AG04450 (cell line): ENCODE measurements around the gene ANGPTL2. TPM values are rescaled to one million over a fixed set of nuclear protein-coding genes. Genes with fewer than 3 reads are reported as not detected.

Experiments
- CTCF ChIA-PET: fragments of 300-600, 350-600 bp; formaldehyde crosslinking; extraction: SDS; loops from one replicate; lab custom pipeline; 2022; ENCODE audit warnings: antibody characterized with exemption, inconsistent platforms; lab: Charles Lee
- POLR2A ChIA-PET: fragments of 350-600 bp; formaldehyde crosslinking; extraction: SDS; loops from one replicate; lab custom pipeline; 2021; ENCODE audit warnings: antibody characterized with exemption, inconsistent platforms; lab: Yijun Ruan, JAX
- DNase-seq: peaks from one replicate; pipeline ENCODE4 v3.0.0-alpha.2; 2011; ENCODE audit warnings: low read depth, low spot score
- H3K27ac ChIP-seq: one replicate; pipeline ENCODE4 v1.5.1; 2012; ENCODE audit warnings: low read depth, low read length, control low read depth
- H3K27me3 ChIP-seq: one replicate; pipeline ENCODE4 v1.6.0; 2012; ENCODE audit warnings: low read length; ENCODE audit not compliant: control insufficient read depth, insufficient read depth
- H3K4me3 ChIP-seq: 2 replicates; pipeline ENCODE4 v1.5.1; 2011; ENCODE audit warnings: mild to moderate bottlenecking, low read depth, low read length, control low read depth
- H3K9me3 ChIP-seq: 2 replicates; pipeline ENCODE4 v1.5.1; 2012; ENCODE audit warnings: low read length; ENCODE audit not compliant: control insufficient read depth, insufficient read depth
- polyA plus RNA-seq: library from polyadenylated mRNA; depleted of rRNA; stranded (reverse); fragments of >200 nt; gene quantifications from 2 replicates; pipeline ENCODE4 v1.2.3, GENCODE V29; 2011
- TF ChIP-seq, protein P1 (sequence below): IDR thresholded peaks from 2 replicates; pipeline ENCODE4 v1.5.1; 2011; ENCODE audit warnings: low read depth, low read length, control low read depth, inconsistent platforms

The ANGPTL2 gene
- polyA plus RNA-seq, 1 experiment = 108 TPM

DNA sequence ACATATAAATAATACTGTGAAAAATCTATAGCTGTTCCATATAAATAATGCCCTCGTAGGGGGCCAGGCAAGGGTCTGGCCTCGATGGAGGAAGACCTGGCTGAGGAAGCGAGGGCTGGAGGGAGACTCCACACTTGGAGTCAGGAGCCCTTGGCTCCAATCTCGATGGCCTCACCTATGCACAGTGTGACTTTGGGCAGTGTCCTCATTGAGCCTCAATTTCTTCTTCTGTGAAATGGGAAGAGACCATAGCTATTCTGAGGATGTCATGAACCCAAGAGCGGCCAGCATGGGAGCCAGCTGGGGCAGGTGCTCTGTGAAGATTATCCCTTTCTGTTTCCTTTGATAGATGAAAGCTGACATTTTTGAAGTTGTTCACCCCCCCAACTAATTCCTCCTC lies 24.8 kb downstream of the ANGPTL2 start:
- no peak overlapping the region for H3K27ac ChIP-seq
- CTCF ChIA-PET = no interaction called here

DNA sequence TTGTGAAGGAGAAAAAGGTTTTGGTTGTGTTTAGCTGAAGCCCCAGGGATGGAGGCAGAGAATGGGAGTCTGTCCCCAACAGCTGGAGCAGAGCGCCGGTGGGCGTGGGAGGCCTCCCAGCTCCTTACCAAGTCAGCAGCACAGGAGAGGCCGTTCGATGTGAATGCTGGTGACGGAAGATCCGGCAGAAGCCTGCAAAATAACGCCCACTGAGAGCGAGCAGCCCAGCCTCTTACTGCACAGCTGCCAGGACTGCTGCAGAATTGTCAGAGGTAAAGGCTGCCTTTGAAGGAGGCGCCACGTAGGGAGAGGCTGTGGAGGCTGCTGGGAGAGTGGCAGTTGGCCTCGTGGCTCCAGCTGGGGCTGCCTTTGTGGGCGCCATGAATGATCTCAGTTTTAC lies 26.2 kb downstream of the ANGPTL2 start:
- Histone ChIP-seq H3K27me3 (no peaks in the 10 kb centered on the region), H3K4me3 (no peak overlapping the region), H3K9me3 (no peaks in the 10 kb centered on the region), H3K27ac (no peak overlapping the region)
- no peak for DNase-seq
- TF ChIP-seq, protein P1, sequence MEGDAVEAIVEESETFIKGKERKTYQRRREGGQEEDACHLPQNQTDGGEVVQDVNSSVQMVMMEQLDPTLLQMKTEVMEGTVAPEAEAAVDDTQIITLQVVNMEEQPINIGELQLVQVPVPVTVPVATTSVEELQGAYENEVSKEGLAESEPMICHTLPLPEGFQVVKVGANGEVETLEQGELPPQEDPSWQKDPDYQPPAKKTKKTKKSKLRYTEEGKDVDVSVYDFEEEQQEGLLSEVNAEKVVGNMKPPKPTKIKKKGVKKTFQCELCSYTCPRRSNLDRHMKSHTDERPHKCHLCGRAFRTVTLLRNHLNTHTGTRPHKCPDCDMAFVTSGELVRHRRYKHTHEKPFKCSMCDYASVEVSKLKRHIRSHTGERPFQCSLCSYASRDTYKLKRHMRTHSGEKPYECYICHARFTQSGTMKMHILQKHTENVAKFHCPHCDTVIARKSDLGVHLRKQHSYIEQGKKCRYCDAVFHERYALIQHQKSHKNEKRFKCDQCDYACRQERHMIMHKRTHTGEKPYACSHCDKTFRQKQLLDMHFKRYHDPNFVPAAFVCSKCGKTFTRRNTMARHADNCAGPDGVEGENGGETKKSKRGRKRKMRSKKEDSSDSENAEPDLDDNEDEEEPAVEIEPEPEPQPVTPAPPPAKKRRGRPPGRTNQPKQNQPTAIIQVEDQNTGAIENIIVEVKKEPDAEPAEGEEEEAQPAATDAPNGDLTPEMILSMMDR = no peak
- ChIA-PET POLR2A (interaction anchor here (1.4 kb wide), 1 partner anchor 75 kb away, joined by 3 read pairs; no protein-coding TSS in a partner anchor), CTCF (no interaction called here)

More for the DNA sequence above, 24.8 kb downstream of the ANGPTL2 start:
- TF ChIP-seq, protein P1 = no peak
- Histone ChIP-seq H3K4me3 (no peak overlapping the region), H3K9me3 (no peaks in the 10 kb centered on the region), H3K27me3 (no peaks in the 10 kb centered on the region)
- no peak for DNase-seq
- POLR2A ChIA-PET = no interaction called here

DNA sequence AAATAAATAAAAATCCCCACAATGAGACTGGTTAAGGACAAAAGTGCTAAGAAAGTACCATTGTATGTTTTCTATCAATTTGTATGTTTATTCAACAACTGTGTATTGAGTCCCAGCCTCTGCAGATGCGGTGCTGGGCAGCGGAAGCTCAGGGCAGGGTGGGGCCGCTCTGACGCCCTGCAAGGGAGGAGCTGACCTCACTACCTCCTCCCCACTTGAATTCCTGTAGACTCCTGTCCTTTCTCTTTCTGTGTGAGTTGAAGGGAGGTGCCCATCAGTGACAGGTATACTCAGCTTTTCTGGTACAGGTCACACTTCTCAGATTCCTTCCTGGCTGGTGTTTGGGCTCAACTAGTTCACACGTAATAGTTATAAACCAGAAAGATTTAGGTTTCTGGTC lies 27.0 kb downstream of the ANGPTL2 start:
- no peak overlapping the region for H3K4me3 ChIP-seq
- H3K9me3 ChIP-seq = no peaks in the 10 kb centered on the region
- no peak overlapping the region for H3K27ac ChIP-seq
- TF ChIP-seq, protein P1 = no peak
- DNase-seq = no peak
- POLR2A ChIA-PET = interaction anchor here (1.4 kb wide), 1 partner anchor 74 kb away, joined by 3 read pairs; no protein-coding TSS in a partner anchor
- CTCF ChIA-PET = interaction anchor here (1.4 kb wide), 1 partner anchor 104 kb away, joined by 6 read pairs; no protein-coding TSS in a partner anchor
- no peaks in the 10 kb centered on the region for H3K27me3 ChIP-seq

DNA sequence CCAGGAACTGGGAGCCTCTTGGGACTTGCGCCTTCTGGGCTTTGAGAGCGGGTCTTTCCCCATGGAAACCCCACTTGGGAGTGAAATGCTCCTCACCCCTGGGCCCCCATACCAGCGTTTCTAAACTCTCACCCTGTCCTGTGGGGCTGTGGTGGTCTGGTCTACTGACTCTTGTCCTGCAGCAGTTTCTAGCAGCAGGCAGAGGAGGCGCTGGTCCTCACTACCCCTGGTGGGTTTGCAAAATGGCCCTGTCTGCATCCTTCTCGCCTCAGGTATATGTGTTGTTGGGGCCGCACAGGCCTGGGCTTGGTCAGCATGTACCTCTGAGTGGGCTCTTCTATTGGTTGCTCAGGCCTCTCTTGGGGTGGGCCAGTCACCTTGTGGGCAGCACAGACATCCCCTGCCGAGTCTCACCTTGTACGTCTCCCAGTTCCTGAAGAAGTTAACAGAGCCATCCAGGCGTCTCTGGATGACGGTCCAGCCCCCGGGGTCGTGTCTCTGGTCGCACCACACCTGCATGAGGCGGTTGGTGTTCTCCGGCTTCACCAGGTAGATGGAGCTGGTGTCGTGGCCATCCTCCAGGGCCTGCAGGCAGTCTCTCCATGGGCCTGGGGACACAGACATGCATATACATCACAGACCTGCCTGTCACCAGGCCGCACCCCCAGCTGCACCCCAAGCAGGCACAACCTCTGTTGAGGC lies 29.0 kb downstream of the ANGPTL2 start:
- ChIA-PET POLR2A (no interaction called here), CTCF (no interaction called here)
- Histone ChIP-seq H3K4me3 (no peak overlapping the region), H3K27me3 (no peaks in the 10 kb centered on the region), H3K27ac (no peak overlapping the region), H3K9me3 (no peaks in the 10 kb centered on the region)
- DNase-seq = no peak
- TF ChIP-seq, protein P1 = no peak

DNA sequence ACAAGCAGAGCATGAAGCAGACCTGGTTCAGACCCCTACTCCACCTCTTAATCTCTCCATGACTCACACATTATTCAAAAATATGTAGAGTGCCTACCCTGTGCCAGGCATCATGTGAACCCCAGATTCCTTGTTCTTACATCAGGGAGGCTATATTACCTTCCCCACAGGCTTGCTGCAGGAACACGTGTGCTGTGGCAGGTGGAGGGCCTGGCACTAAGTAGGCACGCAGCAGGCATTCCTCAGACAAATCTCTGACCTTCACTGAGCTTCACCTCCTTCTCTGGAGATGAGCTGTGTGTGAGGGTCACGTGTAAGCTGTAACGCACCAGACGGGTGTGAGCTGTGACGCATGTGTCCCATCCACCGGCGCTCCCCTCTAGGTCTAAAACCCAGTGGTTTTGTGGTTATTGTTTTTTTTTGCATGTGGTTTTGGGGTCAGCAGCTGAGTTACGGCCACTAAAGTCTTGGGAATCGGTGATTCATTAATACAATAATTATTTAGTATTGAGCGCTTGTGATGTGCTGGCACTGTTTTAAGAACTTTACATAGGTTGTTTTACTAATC lies 30.3 kb downstream of the ANGPTL2 start:
- DNase-seq = no peak
- ChIA-PET POLR2A (no interaction called here), CTCF (no interaction called here)
- Histone ChIP-seq H3K27ac (no peak overlapping the region), H3K4me3 (no peak overlapping the region), H3K27me3 (no peaks in the 10 kb centered on the region), H3K9me3 (no peaks in the 10 kb centered on the region)
- TF ChIP-seq, protein P1 = no peak
